NCI-H2227 (cell line): Measurements from ENCODE around the gene PARP8.
"Not testable (repeated sequence)": the region's sequence is repeated elsewhere in the genome, so short reads cannot be mapped to it uniquely, and the experiment has no call there.

Experiments
- DNase-seq: peaks from one replicate; lab custom pipeline; 2025; ENCODE audit not compliant: unreplicated experiment; lab: John Stamatoyannopoulos, UW

The PARP8 gene

DNA sequence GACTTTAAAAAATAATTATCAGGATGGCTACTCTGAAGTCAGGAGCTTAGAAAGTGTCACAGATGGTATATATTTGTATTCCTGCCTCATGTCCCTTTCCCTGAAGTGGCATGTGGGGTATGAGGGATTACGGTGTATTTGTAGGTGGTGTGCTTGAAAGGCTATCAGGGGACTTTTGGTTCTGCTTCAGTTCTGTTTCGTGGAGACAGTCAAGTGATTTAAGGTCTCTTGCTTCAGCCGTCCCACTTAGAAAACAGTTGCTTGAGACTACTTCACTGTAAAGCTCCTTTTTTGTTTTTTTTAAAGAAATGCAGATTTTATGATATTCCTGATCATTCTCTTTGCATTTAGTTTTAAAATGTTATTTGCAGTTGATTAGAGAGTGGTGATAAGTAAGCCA, 18.3 kb downstream of the PARP8 start:
- no peak for DNase-seq

DNA sequence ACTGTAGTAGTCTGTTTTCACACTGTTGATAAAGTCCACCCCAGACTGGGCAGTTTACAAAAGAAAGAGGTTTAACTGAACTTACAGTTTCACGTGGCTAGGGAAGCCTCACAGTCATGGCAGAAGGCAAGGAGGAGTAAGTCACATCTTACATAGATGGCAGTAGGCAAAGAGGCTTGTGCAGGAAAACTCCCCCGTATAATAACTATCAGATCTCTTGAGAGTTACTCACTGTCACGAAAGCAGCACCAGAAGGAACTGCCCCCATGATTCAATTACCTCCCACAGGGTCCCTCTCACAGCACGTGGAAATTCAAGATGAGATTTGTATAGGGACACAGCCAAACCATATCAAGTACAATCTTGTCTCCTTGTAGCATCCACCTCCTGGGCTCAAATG, 21.1 kb downstream of the PARP8 start:
- DNase-seq, result no peak

DNA sequence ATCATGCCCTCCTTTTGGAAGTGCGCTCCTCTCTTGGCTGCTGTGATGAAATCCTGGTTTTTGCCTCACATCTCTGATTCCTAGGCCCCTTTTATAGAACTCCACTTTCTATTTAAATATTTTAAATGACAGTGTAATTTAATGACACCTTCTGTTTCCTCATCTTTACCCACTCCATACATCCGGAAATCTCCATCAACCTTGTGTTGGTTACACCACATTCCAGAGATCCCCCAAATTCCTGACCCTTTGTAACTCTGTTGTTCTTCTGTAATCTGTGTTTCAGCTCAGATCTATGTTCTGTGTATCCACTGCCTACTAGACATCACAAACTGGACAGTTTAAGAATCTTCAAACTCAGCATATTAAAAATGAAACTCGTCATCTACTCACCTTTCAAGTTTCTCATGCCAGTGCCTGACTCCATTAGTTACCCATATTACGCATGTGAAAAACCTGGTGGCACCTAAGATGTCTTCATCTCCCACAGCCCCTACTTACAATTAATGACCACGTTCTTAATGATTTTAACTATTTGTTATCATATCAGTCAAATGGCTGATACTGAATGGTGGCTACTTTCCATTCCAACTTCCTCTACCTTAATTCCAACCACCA, 25.1 kb downstream of the PARP8 start:
- no peak for DNase-seq

DNA sequence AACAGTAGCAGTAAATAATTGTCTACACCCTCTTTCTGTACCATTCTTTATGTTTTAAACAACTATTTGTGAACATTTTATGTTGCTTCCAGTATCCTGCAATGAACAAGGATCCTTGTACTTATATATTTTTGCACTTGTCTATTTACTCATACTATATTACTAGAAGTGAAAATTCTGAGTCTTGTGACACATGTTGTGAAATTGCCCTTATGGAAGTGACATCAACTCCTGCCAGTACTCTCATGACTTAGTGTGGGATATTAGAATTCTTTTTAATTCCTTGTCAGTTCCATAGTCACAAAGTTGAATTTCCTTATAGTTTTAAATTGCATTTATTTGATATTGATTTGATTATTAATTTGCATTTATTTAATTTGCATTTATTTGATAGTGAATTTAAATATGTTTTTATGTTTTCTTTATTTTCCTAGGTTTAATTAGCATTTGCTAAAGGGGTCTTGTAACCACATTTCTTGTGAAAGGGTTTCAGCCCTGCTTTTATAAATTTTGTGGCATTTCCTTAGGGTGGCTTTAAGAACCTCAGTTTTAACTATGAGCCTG, 27.7 kb downstream of the PARP8 start:
- no peak for DNase-seq

DNA sequence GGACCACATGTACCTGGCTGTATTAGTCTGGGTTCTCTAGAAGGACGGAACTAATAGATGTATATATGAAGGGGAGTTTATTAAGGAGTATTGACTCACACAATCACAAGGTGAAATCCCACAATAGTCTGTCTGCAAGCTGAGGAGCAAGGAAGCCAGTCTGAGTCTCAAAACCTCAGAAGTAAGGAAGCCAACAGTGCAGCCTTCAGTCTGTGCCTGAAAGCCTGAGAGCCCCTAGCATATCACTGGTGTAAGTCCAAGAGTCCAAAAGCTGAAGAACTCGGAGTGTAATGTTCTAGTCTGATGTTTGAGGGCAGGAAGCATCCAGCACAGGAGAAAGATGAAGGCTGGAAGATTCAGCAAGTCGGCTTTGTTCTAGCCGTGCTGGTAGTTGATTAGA, 28.2 kb downstream of the PARP8 start:
- DNase-seq, result not testable (repeated sequence)

DNA sequence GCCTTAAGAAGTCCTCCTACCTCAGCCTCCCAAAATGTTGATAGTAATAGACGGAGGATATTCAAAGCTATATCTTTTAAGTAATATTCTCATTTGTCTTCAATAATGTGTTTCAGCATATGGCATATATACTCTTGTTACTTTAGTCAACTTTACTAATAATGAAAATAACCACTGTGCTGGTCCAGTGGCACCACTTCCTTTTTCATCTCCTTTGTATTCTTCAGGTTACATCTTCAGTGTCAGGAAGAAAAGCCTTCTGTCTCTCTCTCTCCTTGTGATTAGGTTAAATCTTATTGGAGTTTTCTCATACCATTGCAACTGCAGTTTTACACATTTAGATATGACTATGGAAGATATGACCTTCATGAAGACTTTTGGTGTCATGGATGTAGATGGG, 31.3 kb downstream of the PARP8 start:
- no peak for DNase-seq

DNA sequence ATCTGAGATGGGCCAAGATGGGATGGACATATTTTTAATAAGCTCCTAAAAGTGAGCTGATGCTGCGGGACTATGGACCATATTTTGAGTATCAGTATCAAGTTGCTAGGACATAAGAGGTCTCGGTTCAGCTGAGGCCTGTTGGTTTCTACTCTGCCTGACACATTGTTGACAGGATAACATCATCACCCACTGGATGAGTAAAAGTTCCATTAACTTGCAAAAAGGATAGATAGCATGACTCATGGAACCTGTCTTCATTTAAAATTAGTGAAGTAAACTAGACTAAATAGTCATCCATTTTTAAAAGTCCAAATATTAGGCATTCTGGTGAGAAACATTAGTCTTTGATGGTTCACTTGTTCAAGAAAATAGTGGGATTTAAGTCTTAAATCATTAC, 33.3 kb downstream of the PARP8 start:
- no peak for DNase-seq

DNA sequence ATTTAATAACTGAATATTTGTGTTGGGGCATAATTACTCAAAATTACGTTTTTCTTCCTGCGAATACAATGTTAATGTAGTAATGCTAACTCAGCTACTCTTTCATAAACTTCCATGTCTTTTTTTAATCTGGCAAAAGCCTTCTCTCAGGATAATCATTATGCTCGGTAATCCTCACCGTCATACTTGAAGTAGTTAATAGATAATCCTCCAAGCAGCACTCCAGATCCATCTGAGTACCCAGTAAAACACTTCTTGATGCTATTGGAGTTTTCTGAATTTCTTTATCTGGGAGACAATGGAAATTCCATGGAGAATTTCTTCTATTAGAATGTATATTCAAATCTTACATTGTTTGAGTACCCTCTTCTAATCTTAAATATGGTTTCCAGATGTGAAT, 34.3 kb downstream of the PARP8 start:
- no peak for DNase-seq

DNA sequence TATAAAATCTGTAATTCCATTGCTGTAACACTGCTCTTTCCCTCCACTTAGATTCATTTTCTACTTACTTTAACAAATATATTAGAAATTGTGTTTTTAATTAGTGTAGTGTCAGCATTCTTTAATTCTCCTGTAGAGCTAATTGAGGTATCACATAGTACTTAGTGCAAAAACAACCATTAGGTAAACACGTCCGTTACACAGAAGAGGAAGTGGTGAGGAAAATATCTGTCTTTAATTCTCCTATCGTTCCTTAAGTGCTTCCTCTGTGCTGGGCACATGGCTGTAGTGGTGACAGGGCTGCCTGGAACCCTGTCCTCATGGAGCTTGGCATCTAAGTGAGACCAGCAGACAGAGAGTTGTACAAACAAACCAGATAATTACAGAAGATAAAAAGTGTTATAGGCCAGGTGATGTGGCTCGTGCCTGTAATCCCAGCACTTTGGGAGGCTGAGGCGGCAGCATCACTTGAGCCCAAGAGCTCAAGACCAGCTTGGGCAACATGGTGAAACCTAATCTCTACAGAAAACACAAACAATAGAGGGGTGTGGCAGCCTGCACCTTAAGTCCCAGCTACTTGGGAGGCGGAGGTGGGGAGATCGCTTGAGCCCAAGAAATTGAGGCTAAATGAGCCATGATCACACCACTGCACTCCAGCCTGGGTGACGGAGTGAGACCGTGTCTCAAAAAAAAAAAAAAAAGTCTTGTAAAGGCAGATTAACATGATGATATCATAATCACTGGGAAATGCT, 36.4 kb downstream of the PARP8 start:
- DNase-seq, result no peak

DNA sequence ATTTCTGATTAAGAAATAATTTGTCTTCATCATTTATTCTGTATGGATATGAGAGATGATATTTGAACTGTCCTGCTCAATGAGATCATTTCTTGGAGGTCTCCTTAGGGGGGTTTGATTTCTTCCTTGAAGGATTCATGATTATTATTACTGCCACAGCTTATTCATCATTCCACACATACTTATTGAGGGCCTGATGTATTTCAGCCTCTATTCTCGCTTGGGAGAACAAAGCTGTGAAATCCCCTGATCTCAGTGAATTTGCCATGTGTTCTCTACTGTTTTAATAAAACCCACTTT, 36.9 kb downstream of the PARP8 start:
- DNase-seq, result no peak

DNA sequence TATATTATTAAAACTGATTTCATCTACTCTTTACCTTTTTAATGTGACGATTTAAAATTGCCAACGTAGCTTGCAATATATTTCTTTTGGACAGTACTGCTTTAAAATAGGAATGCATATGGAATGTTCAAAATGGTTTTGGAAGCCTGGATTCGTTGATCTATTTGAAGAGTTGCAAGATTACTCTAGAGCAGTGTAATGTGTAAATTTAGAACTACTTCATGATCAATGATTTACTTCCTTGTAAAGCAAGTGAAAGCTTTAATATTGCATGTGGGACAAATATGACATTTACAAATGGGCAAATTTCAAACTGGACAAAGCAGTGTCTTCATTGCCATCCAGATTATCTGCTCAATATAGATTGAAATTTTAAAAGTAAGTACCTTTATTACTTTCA, 38.3 kb downstream of the PARP8 start:
- DNase-seq, result no peak

DNA sequence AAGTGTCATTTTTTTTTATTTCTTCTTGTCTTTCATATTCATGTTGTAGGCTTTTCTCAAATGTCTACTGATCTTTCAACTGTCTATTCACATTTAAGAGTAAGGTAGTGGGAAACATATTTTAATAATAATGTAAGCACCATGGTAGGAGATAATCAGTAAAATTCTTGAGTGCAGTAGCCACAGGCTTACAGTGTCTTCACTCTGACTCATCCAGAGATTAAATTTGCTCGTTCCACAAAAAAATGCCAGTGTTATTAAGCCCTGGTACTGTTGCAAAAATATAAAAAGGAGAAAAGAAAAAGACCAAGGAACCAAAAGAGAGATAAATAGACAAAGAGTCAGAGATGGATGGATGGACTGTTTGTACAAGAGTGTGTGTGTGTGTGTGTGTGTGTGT, 43.0 kb downstream of the PARP8 start:
- no peak for DNase-seq

DNA sequence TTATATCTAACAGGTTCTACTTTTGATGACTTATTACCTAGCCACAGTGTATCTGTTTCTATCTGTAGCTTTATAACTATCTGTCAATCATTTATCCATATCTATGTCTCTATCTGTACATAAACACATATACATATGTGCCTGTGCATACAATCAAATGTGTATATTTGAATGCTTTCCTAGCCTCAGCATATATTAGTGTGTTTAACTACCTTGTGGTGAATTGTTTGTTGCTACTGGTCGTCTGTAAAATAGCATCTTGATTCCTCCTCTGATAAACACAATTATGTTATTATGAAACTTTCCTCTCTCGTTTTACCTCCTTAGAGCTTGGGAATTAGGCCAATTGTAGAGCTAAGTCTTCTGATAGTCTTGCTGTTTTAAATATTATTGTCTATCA, 44.4 kb downstream of the PARP8 start:
- DNase-seq, result no peak

DNA sequence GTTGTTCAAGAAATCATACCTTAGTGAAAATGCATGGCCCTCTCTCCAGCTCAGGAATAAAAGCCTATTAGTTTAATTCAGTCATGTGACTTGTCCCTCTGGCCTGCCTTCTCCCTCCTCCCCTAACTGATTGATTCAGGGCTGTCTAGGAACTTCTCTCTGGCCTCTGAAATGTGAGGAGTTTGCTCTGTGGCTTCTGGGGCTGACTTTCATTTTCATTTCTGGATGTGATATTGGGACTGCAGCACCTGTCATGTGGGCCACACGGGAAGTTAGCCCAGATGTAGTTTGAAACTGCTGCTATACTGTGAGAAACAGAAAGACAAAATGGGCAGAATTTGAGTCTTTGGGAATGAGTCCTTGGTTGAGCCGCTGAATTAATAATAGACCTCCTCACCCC, 44.8 kb downstream of the PARP8 start:
- DNase-seq, result peak; percentile 0

DNA sequence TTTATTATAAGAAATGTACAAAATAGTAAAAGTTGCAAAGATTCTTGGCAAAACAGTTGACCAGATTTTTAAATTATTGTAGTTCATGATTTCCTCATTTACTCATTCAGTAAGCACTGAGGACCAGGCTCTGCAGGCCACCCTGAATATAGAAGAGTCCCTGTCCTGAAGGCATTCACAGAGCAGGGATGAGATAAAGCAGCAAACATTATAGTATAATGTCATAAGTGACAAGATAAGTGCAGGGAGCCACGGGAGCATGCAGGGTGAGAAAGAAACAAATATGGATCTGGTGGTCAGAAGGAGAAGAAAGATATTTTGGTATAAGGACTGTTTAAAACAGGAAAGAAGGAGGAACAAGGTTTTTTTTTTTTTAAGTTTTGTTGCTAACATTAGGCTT, 46.0 kb downstream of the PARP8 start:
- DNase-seq, result no peak

DNA sequence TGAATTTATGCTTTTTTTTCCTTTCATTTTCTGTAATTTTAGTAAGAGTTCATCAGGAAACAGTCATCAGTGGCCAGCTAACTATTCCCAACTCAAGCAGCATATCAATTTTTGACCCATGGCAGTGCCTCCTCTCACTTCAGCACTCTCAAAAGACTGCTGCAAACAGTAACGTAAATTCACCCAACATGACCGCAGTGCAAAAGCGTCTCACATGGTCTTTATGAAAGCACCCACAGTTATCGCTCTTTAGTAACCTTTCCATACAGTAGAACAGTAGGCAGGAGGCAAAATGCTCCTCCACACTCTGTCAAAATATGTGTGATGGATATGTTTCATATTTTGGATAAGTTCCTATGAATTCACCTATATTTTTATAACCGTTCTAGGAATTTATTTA, 48.6 kb downstream of the PARP8 start:
- no peak for DNase-seq

DNA sequence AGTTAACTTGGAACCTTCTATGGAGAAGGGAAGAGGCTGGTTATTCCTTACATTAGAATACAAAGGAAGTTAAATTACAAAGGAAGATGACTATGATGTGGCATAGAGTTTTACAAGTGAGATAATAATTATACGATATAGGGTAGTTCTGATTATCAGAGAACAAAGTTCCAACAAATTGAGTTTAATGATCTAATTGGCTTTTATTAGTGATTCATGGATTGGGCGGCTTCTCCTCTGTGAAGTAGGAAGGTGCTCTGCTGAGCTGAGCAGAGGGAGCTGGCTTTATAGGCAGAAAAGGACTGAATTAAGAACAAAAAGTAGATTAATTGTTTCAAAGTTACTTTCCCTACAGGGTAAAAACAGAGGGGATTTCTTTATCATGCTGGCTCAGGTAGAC, 49.7 kb downstream of the PARP8 start:
- DNase-seq, result no peak

DNA sequence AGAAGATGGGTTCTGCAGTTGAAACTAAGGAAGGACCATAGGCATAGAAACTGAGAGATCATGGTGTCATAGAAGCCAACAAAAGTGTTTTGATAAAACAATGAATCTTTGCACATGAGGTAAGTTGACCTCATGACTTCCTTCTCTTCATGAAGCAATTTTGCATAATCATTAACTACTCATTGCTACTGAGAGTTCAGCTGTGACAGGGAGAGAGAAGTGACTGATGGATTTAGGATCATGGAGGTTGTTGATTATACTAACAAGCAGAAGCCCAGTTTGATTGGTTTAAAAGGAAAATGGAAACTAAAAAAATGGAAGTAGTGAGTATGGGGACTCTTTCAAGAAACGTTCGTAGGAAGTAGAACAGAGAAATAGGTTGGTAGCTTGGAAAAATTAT, 51.2 kb downstream of the PARP8 start:
- DNase-seq, result no peak

DNA sequence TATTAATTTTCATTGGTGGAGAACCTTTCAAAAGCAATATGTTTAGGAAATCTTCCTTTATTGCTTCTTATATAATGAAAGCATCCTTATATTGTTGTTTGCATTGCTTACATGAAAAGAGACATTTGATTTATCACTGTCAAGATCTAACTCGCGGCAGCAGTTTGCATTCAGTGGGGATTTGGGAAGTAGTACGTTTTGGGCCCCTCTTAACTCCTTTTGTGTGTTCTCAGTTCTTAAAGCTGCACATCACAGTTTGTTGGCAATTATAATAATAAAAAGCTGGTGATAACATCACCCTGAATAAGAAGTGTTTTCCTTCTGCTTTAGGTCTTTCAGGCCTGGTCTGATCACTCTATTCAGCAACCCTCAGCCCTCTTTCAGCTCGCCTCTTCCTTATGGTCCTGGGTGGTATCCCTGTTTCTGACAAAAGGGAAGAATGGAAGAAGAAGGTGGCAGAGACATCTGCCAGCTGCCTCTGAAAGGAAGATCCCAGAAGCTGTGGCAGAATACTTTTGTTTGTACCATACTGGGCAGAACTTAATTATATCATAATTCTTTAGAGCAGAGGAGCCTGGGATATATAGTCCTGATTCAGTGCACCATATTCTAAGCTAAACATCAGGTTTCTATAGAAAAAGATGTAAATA, 53.7 kb downstream of the PARP8 start:
- DNase-seq, result no peak

DNA sequence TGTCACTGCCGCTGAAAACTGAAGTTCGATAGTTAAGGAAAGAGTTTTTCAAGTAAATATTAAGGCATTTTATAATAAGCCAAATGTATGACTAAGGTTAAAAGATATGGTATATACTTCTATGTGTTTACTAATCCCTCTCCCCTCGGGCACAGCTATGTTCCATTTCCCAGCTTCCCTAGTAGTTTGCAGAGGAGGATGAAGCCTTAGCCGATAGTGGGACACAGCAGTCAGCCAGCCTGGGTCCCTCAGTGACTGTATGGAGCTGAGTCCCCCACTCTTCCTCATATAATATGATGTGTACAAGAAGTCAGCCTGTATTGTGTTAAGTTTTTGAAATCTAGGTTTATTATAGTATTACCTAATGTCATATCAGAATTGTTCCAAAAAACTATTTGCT, 55.8 kb downstream of the PARP8 start:
- DNase-seq, result no peak

DNA sequence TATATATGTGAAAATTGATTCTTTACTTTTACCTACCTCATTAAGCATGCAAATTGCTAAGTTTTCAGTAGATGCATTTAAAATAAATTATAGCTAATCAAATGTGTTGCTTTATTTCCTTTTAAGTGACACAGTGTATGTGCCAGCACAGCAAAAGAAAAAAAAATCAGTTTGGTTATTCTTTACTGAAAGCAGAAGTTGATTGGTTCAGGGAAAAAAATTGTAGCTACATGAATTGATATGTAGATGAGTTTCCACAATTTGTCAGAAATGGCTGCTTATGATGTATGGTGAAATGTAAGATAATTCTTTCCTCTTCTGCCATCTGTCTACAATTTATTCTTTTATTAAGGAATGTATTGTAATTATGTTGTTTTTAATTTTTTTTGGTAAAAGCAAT, 57.8 kb downstream of the PARP8 start:
- no peak for DNase-seq

DNA sequence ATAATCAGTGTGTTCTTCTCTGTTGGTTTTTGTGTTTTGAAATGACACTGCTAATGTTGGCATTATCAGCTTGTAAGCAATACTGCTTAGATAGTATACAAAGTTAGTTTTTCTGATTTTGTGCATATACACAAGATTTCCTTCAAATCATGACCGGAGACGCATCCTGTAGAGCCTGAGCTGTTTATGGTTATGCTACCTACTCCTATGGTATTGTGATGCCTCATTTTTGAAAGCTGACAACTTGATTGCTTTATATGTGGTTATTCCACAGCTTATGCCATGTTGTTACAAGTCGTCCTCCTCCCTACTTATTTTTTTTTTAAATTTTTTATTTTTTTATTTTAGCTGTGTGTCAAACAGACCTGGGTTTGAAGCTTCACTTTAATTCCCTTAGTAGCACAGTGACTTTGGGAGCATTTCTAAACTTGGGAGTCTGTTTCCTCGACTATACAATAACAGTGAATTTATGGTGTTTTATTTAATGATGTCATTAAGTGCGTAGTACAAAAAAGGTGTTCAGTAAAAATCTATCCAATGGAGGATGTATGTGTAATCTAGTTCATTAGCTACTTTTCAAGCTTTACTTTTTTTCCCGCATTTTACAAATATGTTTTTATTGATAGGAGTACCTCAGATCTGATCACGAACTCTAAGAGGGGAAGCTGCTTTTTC, 59.5 kb downstream of the PARP8 start:
- DNase-seq, result no peak
